MM.1S (cell line): ENCODE results near the gene CNTN5.

Source experiments
- DNase-seq: peaks from one replicate; pipeline ENCODE4 v3.0.0-alpha.2; 2015
- H2AFZ ChIP-seq: fragments of 300-600 bp; sonication (generic); 2 replicates; pipeline ENCODE4 v1.6.0; 2016; ENCODE audit warnings: antibody characterized with exemption, low read length
- H3F3A ChIP-seq: fragments of 300-600 bp; sonication (generic); 2 replicates; pipeline ENCODE4 v1.6.1; 2016; ENCODE audit warnings: mild to moderate bottlenecking, antibody characterized with exemption, low read length, moderate library complexity, mixed read lengths; ENCODE audit not compliant: insufficient read depth
- H3K27ac ChIP-seq: fragments of 300-600 bp; sonication (generic); 2 replicates; pipeline ENCODE4 v1.5.1; 2016; ENCODE audit warnings: mild to moderate bottlenecking, low read length
- H3K27me3 ChIP-seq: fragments of 300-600 bp; sonication (generic); replicated peaks from 2 replicates; pipeline ENCODE4 v1.6.0; 2016; ENCODE audit warnings: low read length; ENCODE audit not compliant: insufficient read depth
- H3K36me3 ChIP-seq: fragments of 300-600 bp; sonication (generic); replicated peaks from 2 replicates; pipeline ENCODE4 v1.6.1; 2016; ENCODE audit warnings: mild to moderate bottlenecking, low read length, mixed read lengths; ENCODE audit not compliant: insufficient read depth
- H3K4me1 ChIP-seq: fragments of 300-600 bp; sonication (generic); 2 replicates; pipeline ENCODE4 v1.6.1; 2016; ENCODE audit warnings: low read length, mixed read lengths
- H3K4me2 ChIP-seq: fragments of 300-600 bp; sonication (generic); 2 replicates; pipeline ENCODE4 v1.6.0; 2016; ENCODE audit warnings: low read depth, low read length
- H3K4me3 ChIP-seq: fragments of 300-600 bp; sonication (generic); 2 replicates; pipeline ENCODE4 v1.5.1; 2016; ENCODE audit warnings: low read length, mixed read lengths
- H3K79me2 ChIP-seq: fragments of 300-600 bp; sonication (generic); 2 replicates; pipeline ENCODE4 v1.6.1; 2016; ENCODE audit warnings: mixed run types, low read length, mixed read lengths
- H3K9ac ChIP-seq: fragments of 300-600 bp; sonication (generic); 2 replicates; pipeline ENCODE4 v1.6.1; 2016; ENCODE audit warnings: low read length, mixed read lengths
- H3K9me2 ChIP-seq: fragments of 300-600 bp; sonication (generic); replicated peaks from 2 replicates; pipeline ENCODE4 v1.6.1; 2016; ENCODE audit warnings: mild to moderate bottlenecking, low read length, mixed read lengths; ENCODE audit not compliant: insufficient read depth
- H3K9me3 ChIP-seq: fragments of 300-600 bp; sonication (generic); replicated peaks from 2 replicates; pipeline ENCODE4 v1.6.1; 2016; ENCODE audit warnings: mild to moderate bottlenecking, low read length, mixed read lengths; ENCODE audit not compliant: insufficient read depth
- H4K20me1 ChIP-seq: fragments of 300-600 bp; sonication (generic); 2 replicates; pipeline ENCODE4 v1.6.1; 2016; ENCODE audit warnings: mild to moderate bottlenecking, low read length, moderate library complexity, mixed read lengths; ENCODE audit not compliant: insufficient read depth
- EZH2 ChIP-seq: fragments of 300-600 bp; sonication (generic); optimal IDR thresholded peaks from 2 replicates; pipeline ENCODE3; 2017; ENCODE audit warnings: low read depth, mild to moderate bottlenecking, antibody characterized with exemption, low read length, mixed read lengths
- EZH2phosphoT487 ChIP-seq: fragments of 300-600 bp; sonication (generic); IDR thresholded peaks from 2 replicates; pipeline ENCODE4 v1.6.1; 2018; ENCODE audit warnings: antibody characterized with exemption, low read length
- TF ChIP-seq, protein P1 (sequence below): fragments of 300-600 bp; sonication (generic); IDR thresholded peaks from 2 replicates; pipeline ENCODE4 v1.5.1; 2016; ENCODE audit warnings: antibody characterized with exemption, low read length, mixed read lengths

Gene CNTN5

DNA sequence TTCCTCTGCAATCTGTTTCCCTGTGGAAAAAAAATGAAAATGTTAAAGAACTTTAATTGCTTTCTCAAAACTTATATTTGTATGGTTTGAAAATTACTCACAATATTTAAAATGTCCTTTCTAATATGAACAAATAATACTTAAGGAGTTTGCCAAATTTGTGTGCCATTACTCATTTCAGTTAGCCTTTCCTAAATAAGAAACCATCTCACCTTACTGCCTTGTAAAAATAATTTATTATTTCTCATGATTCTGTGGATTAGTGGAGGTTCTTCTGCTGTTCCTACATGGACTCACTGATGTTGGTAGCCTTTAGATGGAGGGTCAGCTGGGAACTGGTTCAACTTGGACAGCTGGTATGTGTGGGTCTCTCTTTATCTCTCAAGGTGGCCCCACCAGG lies 428.6 kb downstream of the CNTN5 start:
- TF ChIP-seq EZH2: no peak
- TF ChIP-seq, protein P1, sequence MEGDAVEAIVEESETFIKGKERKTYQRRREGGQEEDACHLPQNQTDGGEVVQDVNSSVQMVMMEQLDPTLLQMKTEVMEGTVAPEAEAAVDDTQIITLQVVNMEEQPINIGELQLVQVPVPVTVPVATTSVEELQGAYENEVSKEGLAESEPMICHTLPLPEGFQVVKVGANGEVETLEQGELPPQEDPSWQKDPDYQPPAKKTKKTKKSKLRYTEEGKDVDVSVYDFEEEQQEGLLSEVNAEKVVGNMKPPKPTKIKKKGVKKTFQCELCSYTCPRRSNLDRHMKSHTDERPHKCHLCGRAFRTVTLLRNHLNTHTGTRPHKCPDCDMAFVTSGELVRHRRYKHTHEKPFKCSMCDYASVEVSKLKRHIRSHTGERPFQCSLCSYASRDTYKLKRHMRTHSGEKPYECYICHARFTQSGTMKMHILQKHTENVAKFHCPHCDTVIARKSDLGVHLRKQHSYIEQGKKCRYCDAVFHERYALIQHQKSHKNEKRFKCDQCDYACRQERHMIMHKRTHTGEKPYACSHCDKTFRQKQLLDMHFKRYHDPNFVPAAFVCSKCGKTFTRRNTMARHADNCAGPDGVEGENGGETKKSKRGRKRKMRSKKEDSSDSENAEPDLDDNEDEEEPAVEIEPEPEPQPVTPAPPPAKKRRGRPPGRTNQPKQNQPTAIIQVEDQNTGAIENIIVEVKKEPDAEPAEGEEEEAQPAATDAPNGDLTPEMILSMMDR: no peak
- no peak for TF ChIP-seq EZH2phosphoT487
- Histone ChIP-seq H3K27me3 (no peaks in the 10 kb centered on the region), H2AFZ (no peak overlapping the region), H3K9ac (no peak overlapping the region), H3K9me2 (no peaks in the 10 kb centered on the region), H3K4me2 (no peak overlapping the region), H3K36me3 (no peaks in the 10 kb centered on the region), H3K27ac (no peak overlapping the region), H3K9me3 (no peaks in the 10 kb centered on the region), H3K79me2 (no peaks in the 10 kb centered on the region), H4K20me1 (no peaks in the 10 kb centered on the region), H3K4me3 (no peak overlapping the region), H3K4me1 (no peaks in the 10 kb centered on the region), H3F3A (no peaks in the 10 kb centered on the region)
- DNase-seq: no peak

DNA sequence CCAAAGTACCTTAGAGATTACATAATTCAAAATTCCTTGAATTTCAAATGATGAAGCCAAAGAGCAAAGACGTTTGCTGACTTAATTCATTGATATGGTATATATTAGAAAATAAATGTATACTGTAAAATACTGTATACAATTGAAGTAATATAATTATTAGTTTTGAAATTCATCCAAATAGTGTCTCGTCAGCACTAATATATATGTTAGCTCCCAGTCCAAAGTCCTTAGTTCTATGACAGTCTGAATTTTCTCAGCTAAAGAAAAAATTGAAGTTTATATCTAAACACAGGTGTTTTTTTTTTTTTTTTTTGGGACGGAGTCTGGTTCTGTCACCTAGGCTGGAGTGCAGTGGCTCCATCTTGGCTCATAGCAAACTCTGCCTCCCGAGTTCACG lies 431.3 kb downstream of the CNTN5 start:
- Histone ChIP-seq H3K4me2 (no peak overlapping the region), H3K27me3 (no peaks in the 10 kb centered on the region), H3K4me1 (no peaks in the 10 kb centered on the region), H3K9ac (no peak overlapping the region), H3K36me3 (no peaks in the 10 kb centered on the region), H4K20me1 (no peaks in the 10 kb centered on the region), H3K9me2 (no peaks in the 10 kb centered on the region), H3K79me2 (no peaks in the 10 kb centered on the region), H3K4me3 (no peak overlapping the region), H3F3A (no peaks in the 10 kb centered on the region), H2AFZ (no peak overlapping the region), H3K27ac (no peak overlapping the region), H3K9me3 (no peaks in the 10 kb centered on the region)
- TF ChIP-seq, protein P1: no peak
- no peak for TF ChIP-seq EZH2
- TF ChIP-seq EZH2phosphoT487: no peak
- no peak for DNase-seq

DNA sequence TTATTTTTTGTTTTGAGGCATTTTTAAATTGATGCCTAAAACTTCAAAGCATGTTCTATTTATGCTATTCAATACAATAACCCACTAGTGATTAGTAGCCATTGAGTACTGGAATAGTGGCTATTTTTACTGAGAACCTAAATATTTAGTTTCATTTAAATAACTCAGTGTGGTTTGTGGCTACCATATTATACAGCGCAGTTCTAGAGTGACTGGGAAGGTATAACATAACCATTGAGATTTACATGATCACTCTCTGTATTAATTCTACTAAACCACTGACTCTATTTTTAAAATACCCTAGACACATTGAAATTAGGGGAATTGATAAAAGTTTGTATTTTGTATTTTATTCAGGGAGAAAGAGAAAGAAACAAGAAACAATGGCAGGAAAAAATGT lies 441.2 kb downstream of the CNTN5 start:
- H3K36me3 ChIP-seq: no peaks in the 10 kb centered on the region
- DNase-seq: no peak
- H3K4me3 ChIP-seq: no peak overlapping the region
- TF ChIP-seq EZH2phosphoT487: no peak
- no peak for TF ChIP-seq EZH2
- TF ChIP-seq, protein P1: no peak
- no peak overlapping the region for H3K4me2 ChIP-seq
- no peak overlapping the region for H3K27ac ChIP-seq
- no peaks in the 10 kb centered on the region for H3K9me3 ChIP-seq
- H4K20me1 ChIP-seq: no peaks in the 10 kb centered on the region
- no peaks in the 10 kb centered on the region for H3K9me2 ChIP-seq
- H3K79me2 ChIP-seq: no peaks in the 10 kb centered on the region
- H3F3A ChIP-seq: no peaks in the 10 kb centered on the region
- H3K9ac ChIP-seq: no peak overlapping the region
- no peak overlapping the region for H2AFZ ChIP-seq
- H3K4me1 ChIP-seq: no peaks in the 10 kb centered on the region
- H3K27me3 ChIP-seq: no peaks in the 10 kb centered on the region
